ENCODE results near the gene PTPRN2. TPM values are rescaled to one million over a fixed set of nuclear protein-coding genes. Genes with fewer than 3 reads are reported as not detected.

Gene PTPRN2
- total and polyA plus RNA-seq, 8 donors = 4.9 to 136 (median 46.8) TPM

- DNase-seq = no peak
- intact Hi-C loops (cut with DNase I; ENCODE audit: low total_unique reads) = no loop called here
- WGBS, 5 donors = 60 to 73% (median 64%) methylated on average over 1 to 19 of the region's 19 CpGs
- Histone ChIP-seq H3K27ac (no peak overlapping the region), H3K4me1 (peaks cover 0 to 14% (median 10%) of the 10 kb centered on the region in 4 donors), H3K9me3 (no peaks in the 10 kb centered on the region), H3K4me3 (no peak overlapping the region), H3K36me3 (no peaks in the 10 kb centered on the region), H3K27me3 (no peaks in the 10 kb centered on the region)
- TF ChIP-seq POLR2A (IDR thresholded peaks at IDR 0.05) = no peak
- no peak for TF ChIP-seq EP300 (IDR thresholded peaks at IDR 0.05)
- no peak for TF ChIP-seq POLR2AphosphoS5 (IDR thresholded peaks at IDR 0.05)
Measured at GRCh38 chr7:158443688-158444483, 143.7 kb downstream of the PTPRN2 start.

GRCh38 chr7:158443014-158443687, 144.5 kb downstream of the PTPRN2 start:
- no peaks in the 10 kb centered on the region for H3K27me3 ChIP-seq
- intact Hi-C loops (cut with DNase I; ENCODE audit: low total_unique reads) = no loop called here
- DNase-seq = no peak
- H3K9me3 ChIP-seq = no peaks in the 10 kb centered on the region
- H3K27ac ChIP-seq = no peak overlapping the region
- WGBS, 5 donors = 83 to 90% (median 89%) methylated on average over 19 to 28 of the region's 28 CpGs
- no peaks in the 10 kb centered on the region for H3K36me3 ChIP-seq
- TF ChIP-seq POLR2AphosphoS5 (IDR thresholded peaks at IDR 0.05) = no peak
- TF ChIP-seq POLR2A (IDR thresholded peaks at IDR 0.05) = no peak
- H3K4me3 ChIP-seq = no peak overlapping the region
- peaks cover 0 to 14% (median 10%) of the 10 kb centered on the region in 4 donors for H3K4me1 ChIP-seq

GRCh38 chr7:158442260-158442659, 145.4 kb downstream of the PTPRN2 start:
- H3K4me1 ChIP-seq = peaks cover 0 to 7% (median 6%) of the 10 kb centered on the region in 4 donors
- H3K4me3 ChIP-seq = no peak overlapping the region
- intact Hi-C loops (cut with DNase I; ENCODE audit: low total_unique reads) = no loop called here
- H3K27me3 ChIP-seq = no peaks in the 10 kb centered on the region
- peak in 1 of 2 donors; percentile 40 for DNase-seq
- no peaks in the 10 kb centered on the region for H3K9me3 ChIP-seq
- no peaks in the 10 kb centered on the region for H3K36me3 ChIP-seq
- H3K27ac ChIP-seq = no peak overlapping the region
- WGBS, 5 donors = 70 to 87% (median 77%) methylated on average over 4 of the region's 4 CpGs
- peak in 1 of 7 experiments; percentile 12 for TF ChIP-seq CTCF (IDR thresholded peaks at IDR 0.05)
- no peak for TF ChIP-seq EP300 (IDR thresholded peaks at IDR 0.05)

- Histone ChIP-seq H3K27me3 (no peaks in the 10 kb centered on the region), H3K4me1 (no peaks in the 10 kb centered on the region), H3K36me3 (peaks cover 0 to 5% (median 0%) of the 10 kb centered on the region in 4 donors), H3K9me3 (no peaks in the 10 kb centered on the region), H3K4me3 (no peak overlapping the region), H3K27ac (no peak overlapping the region)
- DNase-seq = no peak
- no peak for TF ChIP-seq POLR2A (IDR thresholded peaks at IDR 0.05)
- TF ChIP-seq EP300 (IDR thresholded peaks at IDR 0.05) = no peak
- TF ChIP-seq CTCF (IDR thresholded peaks at IDR 0.05) = no peak
- TF ChIP-seq POLR2AphosphoS5 (IDR thresholded peaks at IDR 0.05) = no peak
- WGBS, 5 donors = 70 to 85% (median 81%) methylated on average over 8 of the region's 8 CpGs
- intact Hi-C loops (cut with DNase I; ENCODE audit: low total_unique reads) = no loop called here
Measured at GRCh38 chr7:158439035-158439434, 148.6 kb downstream of the PTPRN2 start.

GRCh38 chr7:158432369-158433341, 155.0 kb downstream of the PTPRN2 start:
- DNase-seq = peak; percentile 86 to 91
- TF ChIP-seq CTCF (IDR thresholded peaks at IDR 0.05) = no peak
- TF ChIP-seq POLR2AphosphoS5 (IDR thresholded peaks at IDR 0.05) = peak in 1 of 3 donors; percentile 33
- intact Hi-C loops (cut with DNase I; ENCODE audit: low total_unique reads) = no loop called here
- Histone ChIP-seq H3K36me3 (peaks cover 0 to 5% (median 0%) of the 10 kb centered on the region in 4 donors), H3K27me3 (no peaks in the 10 kb centered on the region), H3K9me3 (no peaks in the 10 kb centered on the region), H3K27ac (peak overlapping the region; percentile 67 to 85 (median 82)), H3K4me3 (peak overlapping the region in 1 of 4 donors; percentile 16), H3K4me1 (peaks cover 15 to 21% (median 20%) of the 10 kb centered on the region in 4 donors)
- WGBS, 5 donors = 9 to 15% (median 14%) methylated on average over 17 of the region's 17 CpGs
